ENCODE measurements around the gene NDUFAF4.

Gene NDUFAF4

GRCh38 chr6:96864216-96865054 is 33.3 kb downstream of the NDUFAF4 start:
- Histone ChIP-seq H3K9ac (ENCODE audit: low read length in 2 of 2) (no peak overlapping the region), H3K27ac (ENCODE audit: low read length) (no peak overlapping the region), H3K4me1 (ENCODE audit: control insufficient read depth, insufficient read depth, low read length) (no peaks in the 10 kb centered on the region), H3K9me3 (ENCODE audit: control insufficient read depth in 2 of 2, low read length in 2 of 2) (no peaks in the 10 kb centered on the region), H3K4me3 (ENCODE audit: low read length in 2 of 2) (no peak overlapping the region), H3K27me3 (ENCODE audit: control insufficient read depth in 1 of 2, insufficient read depth in 2 of 2, low read length in 2 of 2) (no peaks in the 10 kb centered on the region), H3K36me3 (ENCODE audit: control insufficient read depth in 2 of 2, insufficient read depth in 2 of 2, low read length in 2 of 2) (no peaks in the 10 kb centered on the region)

- Histone ChIP-seq H3K9ac (ENCODE audit: low read length in 2 of 2) (no peak overlapping the region), H3K36me3 (ENCODE audit: control insufficient read depth in 2 of 2, insufficient read depth in 2 of 2, low read length in 2 of 2) (no peaks in the 10 kb centered on the region), H3K9me3 (ENCODE audit: control insufficient read depth in 2 of 2, low read length in 2 of 2) (no peaks in the 10 kb centered on the region), H3K27ac (ENCODE audit: low read length) (no peak overlapping the region), H3K4me3 (ENCODE audit: low read length in 2 of 2) (no peak overlapping the region), H3K4me1 (ENCODE audit: control insufficient read depth, insufficient read depth, low read length) (no peaks in the 10 kb centered on the region), H3K27me3 (ENCODE audit: control insufficient read depth in 1 of 2, insufficient read depth in 2 of 2, low read length in 2 of 2) (no peaks in the 10 kb centered on the region)
Measured at GRCh38 chr6:96862560-96862959, 35.1 kb downstream of the NDUFAF4 start.

GRCh38 chr6:96861588-96861987 is 36.1 kb downstream of the NDUFAF4 start:
- H3K4me1 ChIP-seq (ENCODE audit: control insufficient read depth, insufficient read depth, low read length) = no peaks in the 10 kb centered on the region
- H3K4me3 ChIP-seq (ENCODE audit: low read length in 2 of 2) = no peak overlapping the region
- no peak overlapping the region for H3K27ac ChIP-seq (ENCODE audit: low read length)

GRCh38 chr6:96856856-96857255 is 40.8 kb downstream of the NDUFAF4 start:
- H3K9ac ChIP-seq (ENCODE audit: low read length in 2 of 2) = no peak overlapping the region
- H3K36me3 ChIP-seq (ENCODE audit: control insufficient read depth in 2 of 2, insufficient read depth in 2 of 2, low read length in 2 of 2) = no peaks in the 10 kb centered on the region
- no peaks in the 10 kb centered on the region for H3K4me1 ChIP-seq (ENCODE audit: control insufficient read depth, insufficient read depth, low read length)
- H3K9me3 ChIP-seq (ENCODE audit: control insufficient read depth in 2 of 2, low read length in 2 of 2) = no peaks in the 10 kb centered on the region
- H3K4me3 ChIP-seq (ENCODE audit: low read length in 2 of 2) = no peak overlapping the region
- H3K27ac ChIP-seq (ENCODE audit: low read length) = no peak overlapping the region
- H3K27me3 ChIP-seq (ENCODE audit: control insufficient read depth in 1 of 2, insufficient read depth in 2 of 2, low read length in 2 of 2) = no peaks in the 10 kb centered on the region

More at GRCh38 chr6:96861588-96861987, 36.1 kb downstream of the NDUFAF4 start:
- H3K9ac ChIP-seq (ENCODE audit: low read length in 2 of 2) = no peak overlapping the region
- H3K9me3 ChIP-seq (ENCODE audit: control insufficient read depth in 2 of 2, low read length in 2 of 2) = no peaks in the 10 kb centered on the region
- H3K36me3 ChIP-seq (ENCODE audit: control insufficient read depth in 2 of 2, insufficient read depth in 2 of 2, low read length in 2 of 2) = no peaks in the 10 kb centered on the region
- no peaks in the 10 kb centered on the region for H3K27me3 ChIP-seq (ENCODE audit: control insufficient read depth in 1 of 2, insufficient read depth in 2 of 2, low read length in 2 of 2)

GRCh38 chr6:96853083-96853482 is 44.6 kb downstream of the NDUFAF4 start:
- Histone ChIP-seq H3K4me3 (ENCODE audit: low read length in 2 of 2) (no peak overlapping the region), H3K9me3 (ENCODE audit: control insufficient read depth in 2 of 2, low read length in 2 of 2) (no peaks in the 10 kb centered on the region), H3K4me1 (ENCODE audit: control insufficient read depth, insufficient read depth, low read length) (no peaks in the 10 kb centered on the region), H3K27me3 (ENCODE audit: control insufficient read depth in 1 of 2, insufficient read depth in 2 of 2, low read length in 2 of 2) (no peaks in the 10 kb centered on the region), H3K36me3 (ENCODE audit: control insufficient read depth in 2 of 2, insufficient read depth in 2 of 2, low read length in 2 of 2) (no peaks in the 10 kb centered on the region), H3K27ac (ENCODE audit: low read length) (no peak overlapping the region), H3K9ac (ENCODE audit: low read length in 2 of 2) (no peak overlapping the region)

GRCh38 chr6:96852605-96853004 is 45.1 kb downstream of the NDUFAF4 start:
- Histone ChIP-seq H3K4me3 (ENCODE audit: low read length in 2 of 2) (no peak overlapping the region), H3K36me3 (ENCODE audit: control insufficient read depth in 2 of 2, insufficient read depth in 2 of 2, low read length in 2 of 2) (no peaks in the 10 kb centered on the region), H3K9ac (ENCODE audit: low read length in 2 of 2) (no peak overlapping the region), H3K27ac (ENCODE audit: low read length) (no peak overlapping the region), H3K9me3 (ENCODE audit: control insufficient read depth in 2 of 2, low read length in 2 of 2) (no peaks in the 10 kb centered on the region), H3K27me3 (ENCODE audit: control insufficient read depth in 1 of 2, insufficient read depth in 2 of 2, low read length in 2 of 2) (no peaks in the 10 kb centered on the region), H3K4me1 (ENCODE audit: control insufficient read depth, insufficient read depth, low read length) (no peaks in the 10 kb centered on the region)

GRCh38 chr6:96851858-96852257 is 45.8 kb downstream of the NDUFAF4 start:
- Histone ChIP-seq H3K27ac (ENCODE audit: low read length) (no peak overlapping the region), H3K9me3 (ENCODE audit: control insufficient read depth in 2 of 2, low read length in 2 of 2) (no peaks in the 10 kb centered on the region), H3K36me3 (ENCODE audit: control insufficient read depth in 2 of 2, insufficient read depth in 2 of 2, low read length in 2 of 2) (no peaks in the 10 kb centered on the region), H3K4me3 (ENCODE audit: low read length in 2 of 2) (no peak overlapping the region), H3K27me3 (ENCODE audit: control insufficient read depth in 1 of 2, insufficient read depth in 2 of 2, low read length in 2 of 2) (no peaks in the 10 kb centered on the region), H3K4me1 (ENCODE audit: control insufficient read depth, insufficient read depth, low read length) (no peaks in the 10 kb centered on the region), H3K9ac (ENCODE audit: low read length in 2 of 2) (no peak overlapping the region)

GRCh38 chr6:96849615-96850014 is 48.1 kb downstream of the NDUFAF4 start:
- Histone ChIP-seq H3K4me3 (ENCODE audit: low read length in 2 of 2) (no peak overlapping the region), H3K4me1 (ENCODE audit: control insufficient read depth, insufficient read depth, low read length) (no peaks in the 10 kb centered on the region), H3K27ac (ENCODE audit: low read length) (no peak overlapping the region), H3K9ac (ENCODE audit: low read length in 2 of 2) (no peak overlapping the region), H3K9me3 (ENCODE audit: control insufficient read depth in 2 of 2, low read length in 2 of 2) (no peaks in the 10 kb centered on the region), H3K36me3 (ENCODE audit: control insufficient read depth in 2 of 2, insufficient read depth in 2 of 2, low read length in 2 of 2) (no peaks in the 10 kb centered on the region), H3K27me3 (ENCODE audit: control insufficient read depth in 1 of 2, insufficient read depth in 2 of 2, low read length in 2 of 2) (no peaks in the 10 kb centered on the region)

GRCh38 chr6:96844530-96844929 is 53.2 kb downstream of the NDUFAF4 start:
- H3K27ac ChIP-seq (ENCODE audit: low read length) = no peak overlapping the region
- H3K4me1 ChIP-seq (ENCODE audit: control insufficient read depth, insufficient read depth, low read length) = no peaks in the 10 kb centered on the region
- H3K9me3 ChIP-seq (ENCODE audit: control insufficient read depth in 2 of 2, low read length in 2 of 2) = no peaks in the 10 kb centered on the region
- no peak overlapping the region for H3K9ac ChIP-seq (ENCODE audit: low read length in 2 of 2)
- H3K4me3 ChIP-seq (ENCODE audit: low read length in 2 of 2) = no peak overlapping the region
- H3K36me3 ChIP-seq (ENCODE audit: control insufficient read depth in 2 of 2, insufficient read depth in 2 of 2, low read length in 2 of 2) = no peaks in the 10 kb centered on the region
- no peaks in the 10 kb centered on the region for H3K27me3 ChIP-seq (ENCODE audit: control insufficient read depth in 1 of 2, insufficient read depth in 2 of 2, low read length in 2 of 2)

- peaks cover 3% of the 10 kb centered on the region for H3K4me1 ChIP-seq (ENCODE audit: control insufficient read depth, insufficient read depth, low read length)
Measured at GRCh38 chr6:96841345-96841744, 56.3 kb downstream of the NDUFAF4 start.

More at GRCh38 chr6:96841345-96841744, 56.3 kb downstream of the NDUFAF4 start:
- H3K4me3 ChIP-seq (ENCODE audit: low read length in 2 of 2) = no peak overlapping the region
- no peaks in the 10 kb centered on the region for H3K27me3 ChIP-seq (ENCODE audit: control insufficient read depth in 1 of 2, insufficient read depth in 2 of 2, low read length in 2 of 2)
- no peaks in the 10 kb centered on the region for H3K9me3 ChIP-seq (ENCODE audit: control insufficient read depth in 2 of 2, low read length in 2 of 2)
- no peaks in the 10 kb centered on the region for H3K36me3 ChIP-seq (ENCODE audit: control insufficient read depth in 2 of 2, insufficient read depth in 2 of 2, low read length in 2 of 2)
- H3K27ac ChIP-seq (ENCODE audit: low read length) = no peak overlapping the region
- no peak overlapping the region for H3K9ac ChIP-seq (ENCODE audit: low read length in 2 of 2)

Data from stomach smooth muscle (tissue), 2 donors.